B cell (primary cell): ENCODE results near the gene SYNRG.

ENCODE experiments used
- CTCF ChIP-seq: fragments of 200-600 bp; IDR thresholded peaks from one replicate; pipeline ENCODE4 v1.8.0; 2022; ENCODE audit warnings: antibody characterized with exemption, mild to moderate bottlenecking
- EZH2 ChIP-seq: IDR thresholded peaks from 2 replicates; pipeline ENCODE4 v1.6.1; 2012; ENCODE audit warnings: borderline replicate concordance, low read depth, mild to moderate bottlenecking, moderate library complexity, low read length; ENCODE audit not compliant: insufficient read depth, poor library complexity, severe bottlenecking

GRCh38 chr17:37543637-37544052 is 65.6 kb downstream of the SYNRG start:
- TF ChIP-seq CTCF (no peak), EZH2 (no peak)
